Hematopoietic multipotent progenitor cell treated with erythropoietin and hydrocortisone succinate and interleukin-3 and kit ligand, for 17 days (in vitro differentiated cells): ENCODE results near the gene ARPC5.

Experiments
- DNase-seq: peaks from one replicate; pipeline ENCODE4 v3.0.0-alpha.2; 2015; ENCODE audit warnings: low spot score

Gene ARPC5

DNA sequence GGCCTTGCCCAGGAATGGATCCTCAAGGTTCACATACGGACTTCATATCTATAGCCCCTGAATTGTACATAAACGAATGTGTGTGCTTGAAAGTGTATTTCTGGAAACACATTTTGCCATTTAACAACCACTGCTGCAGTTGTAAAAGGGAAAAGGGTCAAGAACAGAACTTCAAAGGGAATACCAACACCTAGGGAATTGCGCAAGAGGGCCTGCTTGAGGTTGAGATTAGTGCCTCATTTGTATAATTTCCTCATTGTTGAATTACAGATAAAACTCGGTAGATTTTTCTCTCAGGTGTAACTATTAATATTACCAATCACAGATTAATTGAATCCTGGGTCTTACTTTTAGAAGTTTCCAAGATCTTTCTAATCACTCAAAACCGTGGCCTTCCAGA, 51.4 kb downstream of the ARPC5 start:
- DNase-seq = no peak

DNA sequence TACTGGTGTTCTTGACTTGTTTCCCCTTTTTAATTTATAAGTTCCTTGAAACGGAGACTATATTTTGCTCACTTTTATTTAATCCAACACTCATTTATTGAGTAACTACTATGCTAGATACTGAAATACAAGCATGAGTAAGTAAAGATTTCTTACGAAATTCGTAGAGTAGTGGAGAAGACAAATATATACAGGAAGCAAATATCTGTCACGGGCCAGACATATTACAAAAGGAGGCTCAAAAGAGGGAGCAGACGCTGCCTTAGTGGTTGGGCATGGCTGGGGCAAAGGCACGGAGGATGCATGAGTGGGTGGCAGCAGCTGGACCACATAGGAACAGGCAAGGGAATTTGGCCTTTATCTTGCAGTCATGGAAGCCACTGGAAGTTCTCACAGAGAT, 52.1 kb downstream of the ARPC5 start:
- DNase-seq = no peak

DNA sequence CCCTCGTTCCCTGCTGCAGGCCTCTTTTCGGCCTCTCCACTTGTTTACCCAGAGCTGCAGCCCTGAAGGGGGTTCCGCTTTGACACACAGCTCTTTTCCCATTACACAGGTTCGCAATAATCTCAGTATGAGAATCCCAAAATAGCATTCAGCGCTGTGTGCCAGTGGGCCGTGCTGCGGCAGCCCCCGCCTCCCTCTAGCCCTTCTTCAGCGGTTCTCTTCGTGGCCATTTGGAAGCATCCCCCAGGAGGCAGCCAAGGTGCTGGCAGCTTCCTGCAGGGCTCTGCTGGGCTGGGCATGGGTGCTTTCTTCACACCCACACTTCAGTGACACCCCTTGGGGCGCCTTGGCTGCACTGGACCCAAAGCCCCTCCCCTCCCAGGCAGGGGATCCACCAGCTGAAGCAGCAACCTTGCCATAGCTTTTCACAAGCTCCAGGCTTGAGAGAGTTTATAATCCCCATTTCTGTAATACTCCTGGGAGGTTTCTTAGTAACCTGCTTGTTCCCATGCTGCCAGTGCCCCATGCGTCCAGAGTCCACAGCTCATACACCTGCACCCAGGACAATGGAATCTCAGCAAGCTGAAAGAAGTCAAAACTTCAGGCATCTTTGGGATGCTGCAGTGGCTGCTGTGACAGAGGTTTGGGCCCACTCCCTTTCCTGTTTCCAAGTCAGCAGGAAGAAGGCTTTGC, 53.4 kb downstream of the ARPC5 start:
- no peak for DNase-seq

DNA sequence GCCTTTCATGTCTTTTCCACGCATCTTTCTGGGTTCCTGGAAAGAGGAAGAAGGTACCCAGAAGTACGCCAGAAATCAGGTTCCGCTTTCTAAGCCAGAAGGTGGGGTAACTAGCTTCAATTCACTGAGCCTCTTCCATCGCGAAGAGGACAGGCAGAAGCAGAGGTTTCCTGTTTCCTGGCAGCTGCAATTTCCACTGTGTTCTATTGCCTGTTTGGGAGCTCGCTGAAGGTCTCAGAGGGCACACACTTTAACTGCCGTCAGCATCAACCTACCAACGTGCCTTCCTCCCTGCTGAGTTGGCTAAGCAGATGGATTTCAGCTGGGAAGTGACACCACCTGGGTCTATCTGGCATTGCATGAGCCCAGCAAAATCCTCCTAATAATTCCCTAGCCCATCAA, 55.3 kb downstream of the ARPC5 start:
- DNase-seq = no peak

DNA sequence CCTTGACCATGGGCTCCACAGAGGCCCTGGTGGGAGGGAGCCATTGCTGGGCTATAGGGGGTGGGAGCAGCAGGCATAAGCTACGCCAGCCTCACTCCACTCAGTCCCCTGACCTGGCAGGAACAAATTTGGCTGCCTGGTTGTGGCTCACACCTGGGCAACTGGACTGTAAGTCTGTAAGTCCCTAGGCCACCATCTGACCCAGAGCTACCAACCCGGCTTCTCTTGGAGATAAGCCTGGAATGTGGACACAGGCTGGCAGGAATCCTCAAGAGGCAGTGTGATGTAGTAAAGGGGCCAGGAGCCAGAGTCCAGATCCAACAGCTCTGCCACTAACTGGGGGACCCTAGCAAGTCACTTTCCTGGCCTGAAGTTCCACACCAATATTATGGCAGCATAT, 56.7 kb downstream of the ARPC5 start:
- no peak for DNase-seq

DNA sequence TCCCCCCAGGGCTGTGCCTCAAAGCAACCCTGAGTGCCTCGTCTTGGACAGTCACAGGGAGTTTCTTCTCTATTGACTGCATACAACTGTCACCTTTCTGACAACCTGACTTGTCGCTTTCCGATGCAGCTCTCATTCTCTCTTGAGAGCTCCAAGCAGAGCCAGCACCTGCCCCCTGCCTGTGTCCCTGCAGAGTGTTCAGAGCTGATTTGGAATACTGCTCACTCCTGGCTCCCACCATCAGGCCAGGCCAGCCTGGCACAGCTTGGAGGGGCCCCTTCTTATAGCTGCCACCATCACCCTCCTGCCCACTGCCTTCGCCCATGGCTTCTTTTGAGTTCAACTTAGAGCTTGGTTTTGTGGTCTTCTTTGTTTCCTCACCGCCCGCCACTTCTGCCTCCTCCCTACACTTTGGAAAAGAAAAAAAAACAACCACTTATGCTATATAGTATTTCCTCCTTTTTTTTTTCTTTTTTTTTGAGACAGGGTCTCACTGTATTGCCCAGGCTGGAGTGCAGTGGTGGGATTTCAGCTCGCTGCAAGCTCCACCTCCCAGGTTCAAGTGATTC, 57.6 kb downstream of the ARPC5 start:
- no peak for DNase-seq

DNA sequence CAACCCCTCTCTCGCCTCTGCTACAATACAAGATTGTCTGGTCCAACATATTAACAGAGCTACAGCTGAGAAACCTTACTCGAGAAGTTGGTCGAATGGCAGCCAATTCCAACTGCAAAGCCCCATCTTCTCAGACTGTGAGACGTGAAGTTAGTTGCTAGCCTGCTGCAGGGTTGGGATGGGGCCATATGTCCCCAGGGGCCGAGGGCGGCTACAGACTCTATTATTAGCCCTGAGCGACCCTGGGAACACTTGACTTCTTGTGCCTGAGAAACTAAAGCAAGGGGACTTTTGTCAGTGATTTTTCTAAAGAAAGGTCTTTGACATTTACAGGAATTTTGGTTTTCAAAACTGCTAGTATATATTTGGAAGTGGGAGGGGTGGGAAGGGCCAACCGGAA, 59.0 kb downstream of the ARPC5 start:
- no peak for DNase-seq

DNA sequence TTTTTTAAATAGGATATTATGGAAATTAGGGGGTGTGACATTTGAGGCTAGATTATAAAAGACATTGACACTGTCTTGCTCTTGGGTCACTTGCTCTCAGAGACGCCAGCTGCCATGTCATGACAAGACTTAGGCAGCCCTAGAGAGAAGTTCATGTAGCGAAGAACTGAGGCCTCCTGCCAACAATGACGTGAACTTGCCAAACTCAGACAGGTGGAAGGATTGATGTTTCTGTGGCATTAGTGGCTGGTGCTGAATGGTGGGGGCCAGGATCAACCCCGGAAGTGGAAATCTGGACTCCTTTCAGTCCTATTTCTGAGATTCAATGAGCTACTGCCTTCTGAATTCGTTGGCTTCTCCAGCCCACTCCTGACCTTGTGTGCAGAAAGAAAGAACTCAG, 60.0 kb downstream of the ARPC5 start:
- no peak for DNase-seq

DNA sequence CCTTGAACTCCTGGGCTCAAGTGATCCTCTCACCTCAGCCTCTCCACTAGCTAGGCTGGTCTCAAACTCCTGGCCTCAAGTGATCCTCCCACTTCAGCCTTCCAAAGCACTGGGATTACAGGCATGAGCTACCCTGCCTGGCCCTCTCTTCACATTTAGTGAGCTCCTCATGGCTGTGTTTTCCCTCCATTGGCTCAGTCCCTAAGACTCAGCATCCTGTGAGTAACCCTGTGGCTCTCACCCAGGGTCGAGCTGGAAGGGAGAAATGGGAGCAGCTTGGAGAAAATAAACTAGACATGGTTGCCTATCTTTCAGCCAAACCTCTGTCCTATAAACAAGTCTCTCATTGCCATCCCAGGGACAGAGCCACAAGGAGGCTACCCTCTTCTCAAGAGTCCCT, 62.9 kb downstream of the ARPC5 start:
- no peak for DNase-seq

DNA sequence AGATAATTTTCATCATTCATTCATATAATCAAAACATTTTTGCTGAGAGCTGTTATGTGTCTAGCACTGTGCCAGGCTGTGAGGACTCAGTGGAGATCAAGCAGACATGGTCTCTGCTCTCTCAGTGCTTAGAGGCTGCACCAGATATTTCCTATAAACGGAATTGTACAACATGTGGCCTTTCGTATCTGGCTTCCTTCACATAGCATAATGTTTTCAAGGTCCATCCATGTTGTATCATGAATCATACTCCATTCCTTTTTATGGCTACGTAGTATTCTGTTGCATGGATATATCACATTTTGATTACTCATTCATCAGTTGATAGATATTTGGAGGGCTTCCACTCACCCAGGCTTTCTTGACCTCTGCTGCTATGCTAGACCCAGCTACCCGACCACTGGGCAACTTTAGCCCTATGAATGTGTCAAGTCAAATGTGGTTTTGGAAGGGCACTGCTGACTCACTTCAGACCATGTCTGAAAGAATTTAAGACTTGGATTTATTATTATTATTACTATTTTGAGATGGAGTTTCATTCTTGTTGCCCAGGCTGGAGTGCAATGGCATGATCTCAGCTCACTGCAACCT, 63.8 kb downstream of the ARPC5 start:
- no peak for DNase-seq
